ENCODE measurements around the gene KRT80. TPM values are rescaled to one million over a fixed set of nuclear protein-coding genes. Genes with fewer than 3 reads are reported as not detected.

KRT80 gene
- total RNA-seq, 1 donor from 2014 or later: not detected

GRCh38 chr12:52199294-52199919 lies 7.6 kb upstream of the KRT80 start:
- no peak for DNase-seq (ENCODE audit: low spot score)

GRCh38 chr12:52198454-52199215 lies 6.8 kb upstream of the KRT80 start:
- no peak for DNase-seq (ENCODE audit: low spot score)

GRCh38 chr12:52197371-52198231 lies 5.8 kb upstream of the KRT80 start:
- no peak for DNase-seq (ENCODE audit: low spot score)

- no peak for DNase-seq (ENCODE audit: low spot score)
Observed at GRCh38 chr12:52195065-52195730, 3.4 kb upstream of the KRT80 start.

- no peak for DNase-seq (ENCODE audit: low spot score)
Observed at GRCh38 chr12:52193991-52194390, 2.2 kb upstream of the KRT80 start.

GRCh38 chr12:52193532-52193931 lies 1.7 kb upstream of the KRT80 start:
- DNase-seq (ENCODE audit: low spot score): no peak

- DNase-seq (ENCODE audit: low spot score): no peak
Observed at GRCh38 chr12:52190860-52191729, 719 bp downstream of the KRT80 start.

GRCh38 chr12:52189376-52190174 lies 2.2 kb downstream of the KRT80 start:
- DNase-seq (ENCODE audit: low spot score): no peak

- DNase-seq (ENCODE audit: low spot score): no peak
Observed at GRCh38 chr12:52188658-52189057, 3.2 kb downstream of the KRT80 start.

GRCh38 chr12:52187640-52188039 lies 4.2 kb downstream of the KRT80 start:
- DNase-seq (ENCODE audit: low spot score): no peak

- no peak for DNase-seq (ENCODE audit: low spot score)
Observed at GRCh38 chr12:52187206-52187605, 4.6 kb downstream of the KRT80 start.

- no peak for DNase-seq (ENCODE audit: low spot score)
Observed at GRCh38 chr12:52186118-52186840, 5.5 kb downstream of the KRT80 start.

GRCh38 chr12:52185400-52185967 lies 6.3 kb downstream of the KRT80 start:
- no peak for DNase-seq (ENCODE audit: low spot score)

GRCh38 chr12:52184813-52185212 lies 7.0 kb downstream of the KRT80 start:
- no peak for DNase-seq (ENCODE audit: low spot score)

GRCh38 chr12:52183971-52184370 lies 7.8 kb downstream of the KRT80 start:
- no peak for DNase-seq (ENCODE audit: low spot score)

GRCh38 chr12:52183544-52183910 lies 8.3 kb downstream of the KRT80 start:
- no peak for DNase-seq (ENCODE audit: low spot score)

GRCh38 chr12:52182898-52183543 lies 8.8 kb downstream of the KRT80 start:
- DNase-seq (ENCODE audit: low spot score): no peak

GRCh38 chr12:52182384-52182783 lies 9.4 kb downstream of the KRT80 start:
- no peak for DNase-seq (ENCODE audit: low spot score)

All from mesenteric fat pad (tissue), 1 donor.